IMR-90 (cell line): ENCODE measurements around the gene MRPL40. TPM values are rescaled to one million over a fixed set of nuclear protein-coding genes. Genes with fewer than 3 reads are reported as not detected.

Experiments
- ATAC-seq: fragments of 200-7000 bp; cut with Tn5 transposase; 2 replicates; pipeline ENCODE4 v1.9.1; 2020; ENCODE audit warnings: low read depth, mild to moderate bottlenecking, moderate library complexity
- BruUV-seq: library from RNA; stranded (reverse); fragments of 400-500 nt; replicated peaks from 2 replicates; lab custom pipeline; 2021; lab: Mats Ljungman, UMichigan
- CTCF ChIA-PET: fragments of 300-600 bp; formaldehyde crosslinking; extraction: SDS; loops from one replicate; lab custom pipeline; 2021; ENCODE audit warnings: antibody characterized with exemption; lab: Yijun Ruan, JAX
- POLR2A ChIA-PET: fragments of 300-600 bp; sonication (Branson Sonifier 250); formaldehyde crosslinking; loops from one replicate; lab custom pipeline; 2022; ENCODE audit warnings: antibody characterized with exemption; ENCODE audit not compliant: unreplicated experiment; lab: Charles Lee
- DNase-seq: peaks from one replicate; pipeline ENCODE4 v3.0.0; 2013
- H2AFZ ChIP-seq: replicated peaks from 2 replicates; pipeline ENCODE3; 2013; ENCODE audit warnings: low read length, mild to moderate bottlenecking; ENCODE audit not compliant: poor library complexity
- H2AK5ac ChIP-seq: 2 replicates; pipeline ENCODE4 v1.6.1; 2013; ENCODE audit warnings: low read depth, low read length, inconsistent platforms
- H2AK9ac ChIP-seq: replicated peaks from 2 replicates; pipeline ENCODE3; 2013; ENCODE audit warnings: mild to moderate bottlenecking, low read depth, low read length, moderate library complexity; ENCODE audit not compliant: poor library complexity
- H2BK120ac ChIP-seq: 2 replicates; pipeline ENCODE4 v1.6.1; 2013; ENCODE audit warnings: low read depth, low read length, inconsistent platforms
- H2BK15ac ChIP-seq: 3 replicates; pipeline ENCODE4 v1.6.1; 2013; ENCODE audit warnings: low read depth, low read length, inconsistent platforms
- H2BK20ac ChIP-seq: 2 replicates; pipeline ENCODE4 v1.6.1; 2013; ENCODE audit warnings: low read depth, mild to moderate bottlenecking, inconsistent platforms, low read length, moderate library complexity
- H2BK5ac ChIP-seq: 2 replicates; pipeline ENCODE4 v1.6.1; 2013; ENCODE audit warnings: mild to moderate bottlenecking, low read depth, low read length, inconsistent platforms; ENCODE audit not compliant: poor library complexity, severe bottlenecking
- H3K14ac ChIP-seq: replicated peaks from 2 replicates; pipeline ENCODE4 v1.6.1; 2013; ENCODE audit warnings: low read depth, low read length, inconsistent platforms
- H3K18ac ChIP-seq: 2 replicates; pipeline ENCODE4 v1.6.1; 2013; ENCODE audit warnings: low read depth, low read length, control low read depth
- H3K23ac ChIP-seq: 2 replicates; pipeline ENCODE4 v1.6.1; 2013; ENCODE audit warnings: low read depth, low read length, inconsistent platforms
- H3K27ac ChIP-seq: 2 replicates; pipeline ENCODE4 v1.5.1; 2013; ENCODE audit warnings: mild to moderate bottlenecking, control low read depth, low read length; ENCODE audit not compliant: insufficient read depth
- H3K27me3 ChIP-seq: 2 replicates; pipeline ENCODE4 v1.6.1; 2013; ENCODE audit warnings: low read length; ENCODE audit not compliant: control insufficient read depth, insufficient read depth
- H3K36me3 ChIP-seq: 2 replicates; pipeline ENCODE4 v1.6.1; 2013; ENCODE audit warnings: low read length, mixed read lengths; ENCODE audit not compliant: control insufficient read depth, insufficient read depth
- H3K4ac ChIP-seq: 2 replicates; pipeline ENCODE4 v1.6.1; 2013; ENCODE audit warnings: low read depth, low read length, inconsistent platforms
- H3K4me1 ChIP-seq: 2 replicates; pipeline ENCODE4 v1.6.1; 2013; ENCODE audit warnings: low read length, mixed read lengths; ENCODE audit not compliant: control insufficient read depth, insufficient read depth
- H3K4me2 ChIP-seq: 2 replicates; pipeline ENCODE4 v1.6.1; 2013; ENCODE audit warnings: low read depth, mild to moderate bottlenecking, control low read depth, low read length, moderate library complexity
- H3K4me3 ChIP-seq: 2 replicates; pipeline ENCODE4 v1.5.1; 2013; ENCODE audit warnings: low read depth, mild to moderate bottlenecking, control low read depth, low read length, moderate library complexity; ENCODE audit not compliant: insufficient read depth
- H3K56ac ChIP-seq: 2 replicates; pipeline ENCODE4 v1.6.1; 2013; ENCODE audit warnings: low read length, inconsistent platforms; ENCODE audit not compliant: insufficient read depth; ENCODE audit errors: extremely low read depth
- H3K79me1 ChIP-seq, 2 experiments: 2 replicates each; pipeline ENCODE4 v1.6.1; 2013; ENCODE audit warnings: low read length in 2 of 2, inconsistent platforms in 1 of 2, low read depth in 1 of 2
- H3K9ac ChIP-seq: 2 replicates; pipeline ENCODE4 v1.6.1; 2013; ENCODE audit warnings: low read depth, low read length, control low read depth
- H3K9me1 ChIP-seq: 2 replicates; pipeline ENCODE4 v1.6.1; 2013; ENCODE audit warnings: low read length, inconsistent platforms; ENCODE audit not compliant: insufficient read depth
- H3K9me3 ChIP-seq: 2 replicates; pipeline ENCODE4 v1.6.1; 2013; ENCODE audit warnings: low read length; ENCODE audit not compliant: control insufficient read depth, insufficient read depth
- H4K20me1 ChIP-seq: 2 replicates; pipeline ENCODE4 v1.6.1; 2013; ENCODE audit warnings: low read length, inconsistent platforms; ENCODE audit not compliant: insufficient read depth
- H4K5ac ChIP-seq: 2 replicates; pipeline ENCODE4 v1.6.1; 2013; ENCODE audit warnings: mild to moderate bottlenecking, low read depth, low read length, control low read depth
- H4K8ac ChIP-seq, 2 experiments: 2 replicates each; pipeline ENCODE4 v1.6.1; 2013; ENCODE audit warnings: low read depth in 2 of 2, low read length in 2 of 2, control low read depth in 1 of 2, inconsistent platforms in 1 of 2
- H4K91ac ChIP-seq: 2 replicates; pipeline ENCODE4 v1.6.1; 2013; ENCODE audit warnings: low read depth, low read length, inconsistent platforms; ENCODE audit not compliant: insufficient read depth
- BHLHE40 ChIP-seq: fragments of 150-350 bp; IDR thresholded peaks from 2 replicates; pipeline ENCODE4 v1.6.1; 2016; ENCODE audit warnings: mild to moderate bottlenecking, low read depth, low read length
- MAFK ChIP-seq: IDR thresholded peaks from 2 replicates; pipeline ENCODE4 v1.6.1; 2012; ENCODE audit warnings: low read depth, low read length, improper control_type of control experiment
- MAZ ChIP-seq: IDR thresholded peaks from 2 replicates; pipeline ENCODE4 v1.6.1; 2012; ENCODE audit warnings: low read depth, mild to moderate bottlenecking, low read length, improper control_type of control experiment, moderate library complexity, borderline replicate concordance
- MXI1 ChIP-seq: IDR thresholded peaks from 2 replicates; pipeline ENCODE4 v1.6.1; 2012; ENCODE audit warnings: low read depth, mild to moderate bottlenecking, low read length, moderate library complexity, borderline replicate concordance
- RFX5 ChIP-seq: IDR thresholded peaks from 2 replicates; pipeline ENCODE4 v1.8.0; 2012; ENCODE audit warnings: low read depth, mild to moderate bottlenecking, low read length, moderate library complexity
- SMC3 ChIP-seq: fragments of 150-350 bp; IDR thresholded peaks from 2 replicates; pipeline ENCODE4 v1.6.1; 2016; ENCODE audit warnings: low read depth, mild to moderate bottlenecking, antibody characterized with exemption, low read length, moderate library complexity
- WGBS, 2 experiments: methylation state at CpG; one replicate each; pipeline versions ENCODE4 v1.1.5 to v1.1.7; 2013; ENCODE audit warnings: missing lambda C conversion rate in 2 of 2; ENCODE audit not compliant: insufficient read length in 1 of 2; ENCODE audit errors: extremely low coverage in 2 of 2; 5-methylcytosine and 5-hydroxymethylcytosine counted together
- dilution Hi-C: fragments of 300-500 bp; cut with HindIII; formaldehyde crosslinking; loops from one replicate; pipeline ENCODE4 v1.14.3; 2018; ENCODE audit warnings: low sequenced_read_pairs; ENCODE audit not compliant: unreplicated experiment
- in situ Hi-C: fragments of 300-500 bp; cut with MboI; formaldehyde crosslinking; loops from 3 replicates; pipeline ENCODE4 v1.14.3; 2019; ENCODE audit warnings: low sequenced_read_pairs, inconsistent platforms, mixed read lengths
- intact Hi-C: fragments of 100-400 bp; cut with micrococcal nuclease; formaldehyde crosslinking; loops from 2 replicates; pipeline ENCODE4 v1.10.0; 2022
- polyA plus RNA-seq, 3 experiments: library from polyadenylated mRNA; depleted of rRNA; stranded (reverse); fragments of >200 nt; gene quantifications; 2 replicates each; pipeline ENCODE4 v1.2.3, GENCODE V29; 2012; ENCODE audit warnings: low replicate concordance in 1 of 3
- total RNA-seq: library from RNA; depleted of rRNA; stranded (reverse); fragments of >200 nt; gene quantifications from 2 replicates; pipeline ENCODE4 v1.2.3, GENCODE V29; 2012
- TF ChIP-seq, protein P1 (sequence below): fragments of 150-350 bp; IDR thresholded peaks from 2 replicates; pipeline ENCODE4 v1.6.1; 2016; ENCODE audit warnings: low read depth, mild to moderate bottlenecking, low read length, moderate library complexity, borderline replicate concordance
- TF ChIP-seq, protein P2 (sequence below): fragments of 150-350 bp; IDR thresholded peaks from 2 replicates; pipeline ENCODE4 v1.6.1; 2017; ENCODE audit warnings: mild to moderate bottlenecking, antibody characterized with exemption, low read length, low read depth

MRPL40 gene
- total and polyA plus RNA-seq, 2 of the 4 experiments (the other 2 are of a cell fraction) = 36.7 to 37.5 TPM

DNA sequence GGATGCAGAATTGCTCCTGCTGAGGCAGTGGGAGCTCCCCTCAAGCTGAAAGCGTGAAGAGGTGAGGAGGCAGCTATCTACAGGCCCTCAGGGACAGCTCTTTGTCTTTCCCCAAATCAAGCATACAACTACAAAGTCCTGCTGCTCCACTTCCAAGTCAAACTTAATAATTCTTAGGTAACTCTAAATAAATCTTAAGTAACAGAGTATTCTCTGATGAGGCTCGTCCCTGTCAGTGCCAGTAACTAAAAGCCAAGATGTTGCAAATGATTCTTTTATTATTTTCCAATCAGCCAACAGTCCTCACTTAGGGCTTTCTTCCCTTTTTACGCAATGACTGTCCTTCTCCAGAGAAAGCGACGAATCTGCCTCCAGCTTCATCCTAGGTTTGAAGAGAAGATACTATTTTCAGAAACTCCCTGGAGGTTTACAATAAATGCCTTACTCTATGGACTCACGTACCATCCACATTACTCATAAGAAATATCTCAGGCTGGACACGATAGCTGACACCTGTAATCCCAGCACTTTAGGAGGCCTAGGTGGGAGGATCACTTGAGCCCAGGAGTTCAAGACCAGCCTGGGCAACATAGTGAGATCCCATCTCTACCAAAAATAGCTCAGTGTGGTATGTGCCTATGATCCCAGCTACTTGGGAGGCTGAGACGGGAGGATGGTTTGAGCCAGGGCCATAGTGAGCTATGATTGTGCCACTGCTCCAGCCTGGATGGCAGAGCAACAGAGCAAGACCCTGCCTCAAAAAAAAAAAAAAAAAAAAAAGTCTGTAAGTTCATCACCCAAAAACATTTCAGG is 18.2 kb downstream of the MRPL40 start (continued):
- TF ChIP-seq, protein P1, sequence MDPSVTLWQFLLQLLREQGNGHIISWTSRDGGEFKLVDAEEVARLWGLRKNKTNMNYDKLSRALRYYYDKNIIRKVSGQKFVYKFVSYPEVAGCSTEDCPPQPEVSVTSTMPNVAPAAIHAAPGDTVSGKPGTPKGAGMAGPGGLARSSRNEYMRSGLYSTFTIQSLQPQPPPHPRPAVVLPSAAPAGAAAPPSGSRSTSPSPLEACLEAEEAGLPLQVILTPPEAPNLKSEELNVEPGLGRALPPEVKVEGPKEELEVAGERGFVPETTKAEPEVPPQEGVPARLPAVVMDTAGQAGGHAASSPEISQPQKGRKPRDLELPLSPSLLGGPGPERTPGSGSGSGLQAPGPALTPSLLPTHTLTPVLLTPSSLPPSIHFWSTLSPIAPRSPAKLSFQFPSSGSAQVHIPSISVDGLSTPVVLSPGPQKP = no peak

DNA sequence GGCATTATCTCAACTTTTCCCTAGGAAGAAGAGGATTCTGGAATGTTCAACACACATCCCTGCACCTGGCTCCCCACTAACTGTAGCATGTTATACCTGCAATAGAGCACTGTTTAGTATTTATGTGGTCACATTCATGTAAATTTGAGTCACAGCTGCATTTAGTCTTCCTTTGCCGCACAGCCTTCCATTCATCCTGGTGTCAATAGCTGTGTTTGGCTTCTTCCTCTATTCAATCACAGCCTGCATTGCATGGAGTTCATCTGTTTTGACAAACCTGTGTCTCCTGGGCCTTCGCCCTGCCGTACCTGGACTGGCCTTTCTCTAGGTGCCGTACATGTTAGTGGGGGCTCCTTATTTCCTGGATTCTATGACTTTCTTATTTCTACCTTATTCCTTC is 19.2 kb downstream of the MRPL40 start:
- Histone ChIP-seq H2AK9ac (no peak overlapping the region), H3K9me1 (peaks cover 13% of the 10 kb centered on the region), H3K4me2 (no peak overlapping the region), H3K79me1 (peaks cover 8 to 21% of the 10 kb centered on the region in 2 experiments; a peak in 3 of 4 replicates), H2AK5ac (no peak overlapping the region), H4K8ac (no peak overlapping the region), H3K9me3 (no peaks in the 10 kb centered on the region), H3K4me3 (no peak overlapping the region), H2BK15ac (no peak overlapping the region), H3K23ac (no peak overlapping the region), H3K27ac (no peak overlapping the region), H2AFZ (no peak overlapping the region), H3K14ac (no peak overlapping the region), H4K20me1 (no peaks in the 10 kb centered on the region), H3K56ac (no peak overlapping the region), H4K91ac (no peak overlapping the region), H3K4ac (no peak overlapping the region), H2BK5ac (no peak overlapping the region), H2BK20ac (no peak overlapping the region), H3K36me3 (peaks cover 46% of the 10 kb centered on the region), H3K18ac (no peak overlapping the region), H2BK120ac (no peak overlapping the region), H3K4me1 (peaks cover 9% of the 10 kb centered on the region; the same call in 1 of the 2 replicates), H3K27me3 (no peaks in the 10 kb centered on the region), H4K5ac (no peak overlapping the region), H3K9ac (no peak overlapping the region)
- in situ Hi-C loops = no loop called here
- TF ChIP-seq, protein P2, sequence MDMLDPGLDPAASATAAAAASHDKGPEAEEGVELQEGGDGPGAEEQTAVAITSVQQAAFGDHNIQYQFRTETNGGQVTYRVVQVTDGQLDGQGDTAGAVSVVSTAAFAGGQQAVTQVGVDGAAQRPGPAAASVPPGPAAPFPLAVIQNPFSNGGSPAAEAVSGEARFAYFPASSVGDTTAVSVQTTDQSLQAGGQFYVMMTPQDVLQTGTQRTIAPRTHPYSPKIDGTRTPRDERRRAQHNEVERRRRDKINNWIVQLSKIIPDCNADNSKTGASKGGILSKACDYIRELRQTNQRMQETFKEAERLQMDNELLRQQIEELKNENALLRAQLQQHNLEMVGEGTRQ = no peak
- TF ChIP-seq MAFK (no peak), SMC3 (no peak), MXI1 (no peak), MAZ (no peak), RFX5 (no peak), BHLHE40 (no peak)
- DNase-seq (no peak), ATAC-seq (no peak)
- ChIA-PET CTCF (no interaction called here), POLR2A (no interaction called here)
- BruUV-seq = TSS peak; percentile 27
- intact Hi-C loops = no loop called here
- no CpG with 5 or more reads among the region's 4 CpGs for WGBS, 2 experiments
- dilution Hi-C loops = no loop called here
